T-helper 2 cell treated with Interferon-gamma antibody and Interleukin-4, amounts not matched to agents 5 μg/mL and 100 μg/mL, for 36 hours (primary cell): ENCODE data around the gene TIFAB.
A peak's percentile ranks its signal among the peaks of the same experiment; 100 is the strongest.

Source experiments
- DNase-seq: peaks from one replicate; pipeline ENCODE4 v3.0.0; 2021; ENCODE audit warnings: low spot score
- H3K27ac Mint-ChIP-seq: one replicate; pipeline ENCODE4 v1.8.0; 2021; ENCODE audit warnings: mild to moderate bottlenecking, mixed read lengths
- H3K27me3 Mint-ChIP-seq: one replicate; pipeline ENCODE4 v1.8.0; 2021; ENCODE audit warnings: low read depth, mixed read lengths
- H3K36me3 Mint-ChIP-seq: one replicate; pipeline ENCODE4 v1.8.0; 2021; ENCODE audit warnings: low read depth, mixed read lengths
- H3K4me1 Mint-ChIP-seq: one replicate; pipeline ENCODE4 v1.8.0; 2021; ENCODE audit warnings: low read depth, mixed read lengths
- H3K4me3 Mint-ChIP-seq: one replicate; pipeline ENCODE4 v1.8.0; 2022; ENCODE audit warnings: mild to moderate bottlenecking, moderate library complexity, mixed read lengths
- H3K9me3 Mint-ChIP-seq: one replicate; pipeline ENCODE4 v1.8.0; 2021; ENCODE audit warnings: mixed read lengths

The TIFAB gene

DNA sequence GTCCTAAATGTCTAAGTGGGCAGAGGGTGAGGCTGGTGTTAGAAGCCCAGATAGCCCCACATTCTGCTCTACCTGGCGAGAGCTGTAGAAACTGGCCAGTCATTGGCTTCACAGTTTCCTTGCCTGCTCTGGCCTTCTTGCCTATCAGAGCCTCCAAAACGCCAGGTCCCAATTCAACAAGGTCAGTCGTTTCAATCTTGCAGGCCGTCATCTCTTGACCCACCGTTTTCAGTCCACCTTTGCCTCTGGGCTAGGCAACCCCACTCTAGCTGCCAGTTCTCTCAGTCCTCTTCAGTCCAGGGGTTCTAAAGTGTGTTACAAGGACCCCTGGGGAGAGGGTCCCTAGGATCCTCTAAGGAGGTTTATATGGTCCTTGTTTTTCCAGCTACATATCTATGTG, 20.0 kb upstream of the TIFAB start:
- no peak overlapping the region for H3K27ac Mint-ChIP-seq
- H3K27me3 Mint-ChIP-seq: peaks cover 31% of the 10 kb centered on the region
- DNase-seq: no peak
- no peaks in the 10 kb centered on the region for H3K4me1 Mint-ChIP-seq
- H3K9me3 Mint-ChIP-seq: no peaks in the 10 kb centered on the region
- no peaks in the 10 kb centered on the region for H3K36me3 Mint-ChIP-seq
- no peak overlapping the region for H3K4me3 Mint-ChIP-seq

DNA sequence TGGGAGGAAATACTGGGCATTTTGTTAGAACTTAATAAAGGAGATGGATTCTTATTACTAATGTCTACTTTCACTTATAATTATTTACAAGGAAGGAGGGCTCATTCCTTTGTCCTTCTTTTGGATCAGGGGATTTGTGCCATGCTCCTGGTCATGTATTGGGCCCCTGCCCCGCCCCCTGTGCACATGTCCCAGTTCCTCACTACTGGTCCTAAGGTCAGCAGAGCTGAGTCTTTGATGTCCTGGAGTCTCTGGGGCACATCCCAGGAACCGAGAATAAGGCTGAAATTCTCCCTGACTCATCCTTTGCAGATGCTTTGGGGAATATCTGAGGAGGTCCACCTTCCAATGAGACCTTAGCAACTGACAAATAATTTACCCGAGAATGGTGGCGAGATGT, 19.6 kb upstream of the TIFAB start:
- H3K27me3 Mint-ChIP-seq: peaks cover 33% of the 10 kb centered on the region
- H3K36me3 Mint-ChIP-seq: no peaks in the 10 kb centered on the region
- H3K27ac Mint-ChIP-seq: no peak overlapping the region
- DNase-seq: no peak
- H3K4me1 Mint-ChIP-seq: no peaks in the 10 kb centered on the region
- no peak overlapping the region for H3K4me3 Mint-ChIP-seq
- H3K9me3 Mint-ChIP-seq: no peaks in the 10 kb centered on the region

DNA sequence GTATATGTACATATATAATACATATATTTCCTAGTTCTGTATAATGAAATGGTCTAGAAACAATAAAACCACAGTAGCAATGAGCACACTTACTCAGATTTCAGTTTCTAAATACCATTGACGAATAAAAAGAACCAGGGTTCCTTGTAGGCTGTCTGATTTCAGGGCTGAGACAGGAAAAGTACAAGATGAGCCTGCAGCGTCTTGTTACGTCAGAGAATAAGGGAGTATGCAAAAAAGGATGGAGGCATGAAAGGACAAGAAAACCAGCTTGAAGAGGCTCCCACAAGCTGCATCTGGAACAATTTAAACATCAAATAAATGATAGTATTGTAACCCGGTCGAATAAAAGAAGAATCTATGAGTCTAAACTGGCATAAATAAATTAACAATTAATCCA, 17.8 kb upstream of the TIFAB start:
- peaks cover 39% of the 10 kb centered on the region for H3K27me3 Mint-ChIP-seq
- no peaks in the 10 kb centered on the region for H3K36me3 Mint-ChIP-seq
- H3K9me3 Mint-ChIP-seq: no peaks in the 10 kb centered on the region
- H3K27ac Mint-ChIP-seq: no peak overlapping the region
- no peak for DNase-seq
- peaks cover 4% of the 10 kb centered on the region for H3K4me1 Mint-ChIP-seq
- no peak overlapping the region for H3K4me3 Mint-ChIP-seq

DNA sequence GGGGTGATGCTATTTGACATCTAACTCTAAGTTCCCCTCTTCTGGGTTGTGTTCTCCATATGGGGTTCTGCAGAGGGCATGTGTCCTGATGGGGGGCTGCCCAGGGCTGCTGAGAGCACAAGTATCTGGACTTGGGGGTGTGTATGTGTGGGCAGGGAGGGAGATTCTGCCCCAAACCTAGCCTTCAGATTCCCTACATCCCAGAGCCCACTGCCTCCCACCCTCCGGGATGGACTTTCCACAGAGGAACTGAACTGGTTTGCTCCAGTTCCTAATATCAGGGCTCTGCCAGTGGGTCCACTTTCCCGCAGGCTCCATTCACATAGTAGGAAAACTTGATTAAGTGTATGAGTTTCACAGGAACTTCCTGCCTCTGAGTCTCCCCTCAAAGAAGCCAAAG, 16.4 kb upstream of the TIFAB start:
- Mint-ChIP-seq H3K27me3 (peaks cover 44% of the 10 kb centered on the region), H3K9me3 (no peaks in the 10 kb centered on the region), H3K4me1 (peaks cover 4% of the 10 kb centered on the region), H3K36me3 (no peaks in the 10 kb centered on the region), H3K4me3 (no peak overlapping the region), H3K27ac (no peak overlapping the region)
- DNase-seq: no peak

DNA sequence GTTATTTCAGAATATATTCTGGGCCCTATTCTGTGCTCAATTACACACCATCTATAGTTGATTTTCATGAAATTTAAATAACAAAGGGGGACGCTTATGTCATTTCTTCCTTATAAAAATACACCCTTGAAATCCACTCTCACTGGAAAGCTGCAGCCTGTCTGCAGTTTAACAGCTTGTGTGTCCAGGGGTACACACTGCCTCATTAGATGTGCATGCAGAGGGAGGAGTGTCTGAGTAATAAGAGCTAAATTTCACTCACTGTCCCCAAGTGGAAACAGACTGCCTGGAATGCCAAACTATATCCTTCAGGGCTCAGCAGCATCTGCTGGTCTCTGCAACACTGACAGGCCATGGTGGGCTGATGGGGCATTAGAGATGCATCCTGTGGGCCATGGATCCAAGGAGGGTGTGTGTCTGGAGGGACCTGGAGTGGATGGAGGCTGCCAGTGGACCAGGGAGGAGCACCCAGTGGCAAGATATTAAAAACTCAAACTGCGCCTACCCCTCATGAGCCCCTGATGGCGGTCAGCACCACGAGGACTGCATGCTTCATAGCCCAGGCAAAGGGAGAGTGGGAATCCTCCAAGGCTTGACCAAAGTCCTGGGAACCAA, 15.8 kb upstream of the TIFAB start:
- Mint-ChIP-seq H3K4me1 (peaks cover 4% of the 10 kb centered on the region), H3K27me3 (peaks cover 41% of the 10 kb centered on the region), H3K4me3 (no peak overlapping the region), H3K27ac (no peak overlapping the region), H3K36me3 (no peaks in the 10 kb centered on the region), H3K9me3 (no peaks in the 10 kb centered on the region)
- DNase-seq: no peak

DNA sequence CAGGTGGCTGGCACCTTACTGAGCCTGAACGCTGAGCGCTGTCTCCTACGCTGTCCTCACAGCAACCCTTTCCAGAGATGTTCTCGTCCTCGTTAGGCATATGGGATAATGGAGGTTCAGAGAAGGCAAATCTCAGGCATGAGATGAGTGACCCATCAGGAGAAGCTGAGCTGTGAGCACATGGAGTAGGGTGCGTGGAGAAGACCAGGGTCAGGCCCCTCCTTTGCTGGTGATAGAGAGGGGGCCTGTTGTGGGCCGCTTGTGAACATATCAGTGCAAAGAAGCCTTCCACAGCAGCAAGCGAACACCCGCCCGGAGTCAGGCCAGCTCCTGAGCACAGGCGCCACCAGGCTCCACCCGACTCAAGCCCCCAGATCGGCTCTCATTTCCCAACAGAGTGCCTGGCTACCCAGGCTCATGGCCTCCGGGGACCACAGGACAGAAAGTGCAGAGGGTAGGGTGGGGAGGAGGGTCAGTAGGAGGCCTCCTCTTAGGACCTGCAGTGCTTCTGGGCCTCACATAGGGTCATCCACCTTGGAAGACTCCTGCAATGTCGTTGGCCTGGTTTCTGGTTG, 15.0 kb upstream of the TIFAB start:
- peaks cover 43% of the 10 kb centered on the region for H3K27me3 Mint-ChIP-seq
- no peaks in the 10 kb centered on the region for H3K36me3 Mint-ChIP-seq
- H3K4me3 Mint-ChIP-seq: no peak overlapping the region
- no peaks in the 10 kb centered on the region for H3K9me3 Mint-ChIP-seq
- H3K27ac Mint-ChIP-seq: no peak overlapping the region
- H3K4me1 Mint-ChIP-seq: peaks cover 4% of the 10 kb centered on the region
- no peak for DNase-seq

DNA sequence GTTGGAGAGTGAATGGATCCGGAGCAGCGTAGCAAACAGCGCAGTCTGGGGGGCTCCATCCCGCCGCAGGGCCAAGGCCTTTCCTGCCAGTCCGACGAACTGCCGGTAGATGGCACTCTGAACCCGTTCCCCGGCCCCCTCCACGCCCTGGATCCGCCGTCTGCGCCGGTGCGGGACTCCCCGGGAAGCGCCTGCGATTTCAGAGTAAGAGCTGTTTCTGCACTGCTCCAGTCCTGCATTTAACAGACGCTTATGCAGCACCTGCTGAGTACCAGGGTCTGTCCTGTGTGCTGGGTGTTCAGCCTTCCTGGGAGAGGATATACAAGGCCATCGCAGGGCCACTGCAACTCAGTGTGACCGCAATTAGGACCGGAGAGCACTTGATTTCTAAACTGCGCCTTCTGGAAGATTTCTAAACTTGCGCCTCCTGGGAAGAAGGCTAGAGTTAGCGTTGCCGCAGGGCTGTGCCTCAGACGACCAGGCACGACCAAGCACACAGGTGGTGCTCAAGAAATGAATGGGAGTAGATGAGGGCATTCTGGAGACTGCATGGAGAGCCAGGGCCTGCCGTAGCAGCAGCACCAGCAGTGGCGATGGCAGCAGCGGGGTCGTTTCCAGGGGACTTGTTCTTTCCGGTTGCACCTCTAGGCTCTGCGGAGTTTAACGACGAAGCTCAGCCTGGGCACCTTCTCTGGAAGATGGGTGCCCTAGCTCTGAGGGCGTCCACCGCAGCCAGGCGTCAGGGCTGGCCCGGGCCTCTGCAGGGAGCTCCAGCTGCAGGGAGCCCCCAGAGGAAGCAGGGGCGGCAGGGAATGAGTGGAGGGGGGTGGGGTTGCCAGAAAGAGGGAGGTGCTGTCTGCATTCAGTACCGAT, 14.3 kb upstream of the TIFAB start:
- Mint-ChIP-seq H3K36me3 (no peaks in the 10 kb centered on the region), H3K27ac (no peak overlapping the region), H3K27me3 (peaks cover 46% of the 10 kb centered on the region), H3K4me1 (peaks cover 4% of the 10 kb centered on the region), H3K4me3 (peak overlapping the region; percentile 60), H3K9me3 (no peaks in the 10 kb centered on the region)
- peak; percentile 66 for DNase-seq

DNA sequence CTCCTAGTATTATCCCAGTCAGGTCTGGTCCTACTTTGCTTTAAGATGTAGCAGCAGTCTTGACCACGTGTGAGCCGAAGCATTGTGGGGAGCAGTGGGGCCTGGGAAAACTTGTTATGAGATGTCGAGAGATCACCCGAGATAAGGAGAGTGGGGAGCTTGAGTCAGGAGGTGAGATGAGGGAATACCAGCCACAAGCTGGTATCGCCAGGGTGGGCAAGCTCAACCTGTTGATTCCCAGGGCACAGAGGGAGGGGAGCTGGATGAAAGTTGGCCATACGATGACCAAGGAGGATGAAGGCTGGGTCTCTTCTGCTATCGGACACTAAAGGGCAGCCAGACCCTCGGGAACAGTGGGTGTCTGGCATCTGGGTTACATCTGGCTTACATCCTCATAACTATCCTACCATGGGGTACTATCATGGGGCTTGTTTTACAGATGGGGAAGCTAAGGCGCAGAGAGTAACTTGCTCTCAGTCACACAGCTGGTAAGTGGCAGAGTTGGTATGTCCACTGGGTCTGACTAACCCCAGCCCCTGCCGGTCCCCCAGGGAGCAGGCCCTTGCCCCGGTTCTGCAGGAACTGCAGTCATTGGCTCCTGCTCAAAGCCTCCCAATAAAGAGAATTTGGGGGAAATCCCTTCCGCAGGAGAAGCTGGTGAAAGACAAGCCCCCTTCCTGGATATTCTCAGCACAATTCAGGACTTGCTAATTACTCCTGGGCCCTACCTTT, 13.4 kb upstream of the TIFAB start:
- Mint-ChIP-seq H3K4me1 (peaks cover 4% of the 10 kb centered on the region), H3K4me3 (no peak overlapping the region), H3K27me3 (peaks cover 48% of the 10 kb centered on the region), H3K36me3 (no peaks in the 10 kb centered on the region), H3K9me3 (no peaks in the 10 kb centered on the region), H3K27ac (no peak overlapping the region)
- no peak for DNase-seq

DNA sequence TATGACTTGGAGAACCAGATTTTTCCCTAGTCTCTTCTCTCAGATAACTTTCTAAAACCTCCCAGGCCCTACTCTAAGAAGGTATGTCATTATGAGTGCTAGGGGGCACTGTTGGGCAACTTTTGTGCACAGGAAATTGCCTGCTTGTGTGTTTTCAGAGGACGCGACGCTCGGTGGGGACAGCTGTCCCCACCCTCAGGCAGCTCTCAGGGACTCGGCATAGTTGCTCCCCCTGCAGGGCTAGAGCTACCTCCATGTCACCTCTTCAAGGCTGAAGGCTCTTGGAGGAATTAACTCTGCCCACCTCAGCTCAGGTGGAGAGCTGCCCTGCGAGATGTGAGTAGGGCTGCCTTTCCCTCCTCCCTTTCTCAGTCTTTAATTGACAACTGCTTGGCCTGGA, 10.2 kb upstream of the TIFAB start:
- no peaks in the 10 kb centered on the region for H3K9me3 Mint-ChIP-seq
- no peak overlapping the region for H3K27ac Mint-ChIP-seq
- H3K36me3 Mint-ChIP-seq: no peaks in the 10 kb centered on the region
- peak; percentile 25 for DNase-seq
- no peak overlapping the region for H3K4me3 Mint-ChIP-seq
- peaks cover 4% of the 10 kb centered on the region for H3K4me1 Mint-ChIP-seq
- H3K27me3 Mint-ChIP-seq: peaks cover 43% of the 10 kb centered on the region

DNA sequence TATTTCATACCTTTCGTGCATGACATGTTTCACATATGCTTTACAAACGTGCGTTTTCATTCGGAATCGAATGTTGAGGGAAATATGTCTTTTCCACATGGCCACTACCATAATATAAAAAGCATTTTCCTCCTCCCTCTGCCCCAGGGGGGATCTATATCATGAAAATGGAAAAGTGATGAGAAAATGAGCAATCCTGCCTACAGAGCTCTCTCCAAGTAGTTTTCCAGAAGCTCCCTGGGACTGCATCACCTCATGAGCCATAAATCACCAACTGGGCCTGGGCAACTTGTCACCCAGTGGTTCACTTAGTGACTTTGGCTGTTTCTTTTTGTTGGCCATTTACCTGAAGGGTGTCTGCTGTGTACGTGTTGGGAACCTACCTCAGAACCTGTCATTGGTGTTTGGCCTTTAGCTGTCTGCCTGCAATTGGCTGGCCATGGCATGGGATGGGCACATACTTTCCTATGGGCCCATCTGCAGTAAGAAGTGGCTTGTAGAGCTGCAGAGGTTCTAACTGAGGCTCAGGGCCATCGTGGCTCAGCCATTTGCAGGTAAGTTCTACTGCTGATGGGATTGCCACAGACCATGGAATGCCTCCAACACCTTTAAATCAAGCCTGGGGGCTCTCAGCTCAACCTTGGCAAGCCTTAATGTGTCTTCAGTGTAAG, 9.5 kb upstream of the TIFAB start:
- no peaks in the 10 kb centered on the region for H3K9me3 Mint-ChIP-seq
- H3K36me3 Mint-ChIP-seq: no peaks in the 10 kb centered on the region
- H3K27ac Mint-ChIP-seq: no peak overlapping the region
- H3K4me3 Mint-ChIP-seq: no peak overlapping the region
- peaks cover 4% of the 10 kb centered on the region for H3K4me1 Mint-ChIP-seq
- H3K27me3 Mint-ChIP-seq: peaks cover 38% of the 10 kb centered on the region
- no peak for DNase-seq

DNA sequence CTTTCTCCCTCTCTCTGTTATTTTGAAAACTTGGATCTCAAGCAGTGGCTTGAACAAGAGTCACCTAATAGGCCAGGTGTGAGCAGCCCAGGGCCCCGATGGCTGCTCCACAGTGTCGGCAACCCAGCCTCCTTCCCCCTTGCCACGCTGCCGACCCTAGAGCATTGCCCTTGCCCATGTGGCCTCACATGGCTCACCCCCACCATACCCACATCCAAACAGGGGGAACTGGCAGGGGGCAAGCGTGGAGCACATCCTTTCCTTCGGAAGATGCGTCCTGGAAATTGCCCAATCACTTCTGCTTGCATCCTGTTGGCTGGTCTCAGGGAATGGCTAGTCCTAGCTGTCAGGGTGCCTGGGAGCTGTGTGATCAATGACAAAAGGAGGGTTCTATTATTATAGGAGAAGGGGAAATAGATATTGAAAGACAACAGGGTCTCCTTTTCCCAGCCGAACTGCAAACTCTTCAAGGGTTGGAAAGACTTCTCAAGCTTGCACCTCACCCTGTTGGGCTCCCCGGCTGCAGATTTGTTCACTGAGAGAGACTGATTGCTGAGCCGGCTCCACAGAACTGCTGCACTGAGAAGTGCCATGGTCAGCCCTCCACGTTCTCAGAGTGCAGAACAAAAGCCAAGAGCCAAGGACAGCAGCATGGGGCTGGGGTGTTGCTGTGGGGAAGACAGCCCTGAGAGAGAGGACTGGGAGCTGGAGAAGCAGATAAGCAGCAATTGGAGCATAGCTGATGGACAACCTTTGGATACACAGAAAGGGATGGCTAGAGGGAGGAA, 8.3 kb upstream of the TIFAB start:
- Mint-ChIP-seq H3K4me1 (no peaks in the 10 kb centered on the region), H3K9me3 (no peaks in the 10 kb centered on the region), H3K36me3 (no peaks in the 10 kb centered on the region), H3K27ac (no peak overlapping the region), H3K4me3 (no peak overlapping the region), H3K27me3 (peaks cover 31% of the 10 kb centered on the region)
- DNase-seq: no peak

DNA sequence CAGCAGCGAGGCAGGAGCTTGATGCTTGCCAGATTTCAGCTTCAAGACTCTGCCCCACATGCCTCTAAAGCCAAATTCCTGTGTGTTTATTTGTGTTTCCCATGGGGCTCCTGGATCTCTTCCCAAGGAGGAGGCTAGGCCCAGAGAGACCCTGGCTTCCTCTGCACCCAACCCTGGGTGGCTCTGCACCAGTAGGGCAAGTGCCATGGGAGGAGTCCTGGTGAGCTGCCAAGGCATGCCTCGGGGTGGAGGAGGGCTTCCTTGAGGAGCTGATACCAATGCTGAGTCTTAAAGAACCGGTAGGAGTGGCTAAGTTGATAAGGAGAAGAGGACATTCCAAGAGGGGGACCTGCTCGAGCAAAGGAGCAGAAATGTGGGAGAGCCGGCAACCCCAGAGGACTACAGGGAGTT, 6.8 kb upstream of the TIFAB start:
- Mint-ChIP-seq H3K4me1 (no peaks in the 10 kb centered on the region), H3K27me3 (peaks cover 25% of the 10 kb centered on the region), H3K4me3 (no peak overlapping the region), H3K27ac (no peak overlapping the region), H3K9me3 (no peaks in the 10 kb centered on the region), H3K36me3 (no peaks in the 10 kb centered on the region)
- DNase-seq: no peak

DNA sequence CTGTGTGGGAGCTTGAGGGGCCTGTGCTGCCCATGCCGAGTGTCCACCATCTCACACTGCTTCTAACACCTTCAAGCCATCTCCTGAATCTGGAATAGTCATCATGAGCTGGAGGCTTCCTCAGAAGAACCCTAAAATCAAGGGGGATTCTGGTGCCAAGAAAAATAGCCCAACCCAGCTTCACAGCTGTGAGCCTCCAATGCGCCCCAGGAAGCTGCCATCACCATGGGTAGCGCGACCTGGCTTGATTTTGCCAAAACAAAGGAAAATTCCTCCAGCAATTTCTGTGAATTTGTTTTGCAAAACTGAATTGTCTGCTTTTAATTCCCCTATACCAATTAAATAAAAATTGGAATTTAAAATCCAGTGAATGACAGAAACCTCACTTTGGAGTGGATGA, 6.2 kb upstream of the TIFAB start:
- no peak overlapping the region for H3K27ac Mint-ChIP-seq
- peaks cover 24% of the 10 kb centered on the region for H3K27me3 Mint-ChIP-seq
- no peaks in the 10 kb centered on the region for H3K9me3 Mint-ChIP-seq
- no peaks in the 10 kb centered on the region for H3K36me3 Mint-ChIP-seq
- no peak overlapping the region for H3K4me3 Mint-ChIP-seq
- no peak for DNase-seq
- no peaks in the 10 kb centered on the region for H3K4me1 Mint-ChIP-seq
